CD14-positive monocyte (primary cell): ENCODE measurements around the gene PEA15. TPM values are rescaled to one million over a fixed set of nuclear protein-coding genes. Genes with fewer than 3 reads are reported as not detected.

Source experiments
- DNase-seq, 3 donors: peaks; one replicate each; pipeline ENCODE4 v3.0.0-alpha.2; 2011 to 2022
- H2AFZ ChIP-seq: 2 replicates; pipeline ENCODE4 v1.6.0; 2012; ENCODE audit warnings: mild to moderate bottlenecking, low read depth, low read length, inconsistent platforms; ENCODE audit not compliant: insufficient read depth, poor library complexity, severe bottlenecking
- H3K27ac ChIP-seq, 2 donors: 1 replicate in 1 of 2; 2 replicates in 1 of 2; pipeline ENCODE4 v1.5.1; 2012 to 2013; ENCODE audit warnings: low read length in 2 of 2, control low read depth in 1 of 2, inconsistent platforms in 1 of 2, low read depth in 1 of 2, mild to moderate bottlenecking in 1 of 2
- H3K27me3 ChIP-seq, 2 donors: one replicate each; pipeline versions ENCODE4 v1.6.0 to v1.6.1; 2011 to 2013; ENCODE audit warnings: low read length in 2 of 2; ENCODE audit not compliant: control insufficient read depth in 2 of 2, insufficient read depth in 2 of 2
- H3K36me3 ChIP-seq, 2 donors: replicated peaks in 1 of 2; 1 replicate in 1 of 2; 2 replicates in 1 of 2; pipeline versions ENCODE4 v1.5.1 to v1.6.1; 2012 to 2013; ENCODE audit warnings: low read length in 2 of 2, control low read depth in 1 of 2, inconsistent platforms in 1 of 2, mild to moderate bottlenecking in 1 of 2; ENCODE audit not compliant: insufficient read depth in 2 of 2, control insufficient read depth in 1 of 2
- H3K4me1 ChIP-seq, 2 donors: 1 replicate in 1 of 2; 2 replicates in 1 of 2; pipeline versions ENCODE4 v1.5.1 to v1.6.1; 2012 to 2013; ENCODE audit warnings: low read length in 2 of 2, control low read depth in 1 of 2, inconsistent platforms in 1 of 2, mild to moderate bottlenecking in 1 of 2, moderate library complexity in 1 of 2; ENCODE audit not compliant: insufficient read depth in 2 of 2, control insufficient read depth in 1 of 2
- H3K4me2 ChIP-seq: replicated peaks from 2 replicates; pipeline ENCODE3; 2012; ENCODE audit warnings: low read length, moderate library complexity, mild to moderate bottlenecking; ENCODE audit not compliant: poor library complexity, severe bottlenecking; ENCODE audit errors: extremely low read depth
- H3K4me3 ChIP-seq, 3 experiments: fragments of 200-600 bp in 1 of 3; sonication (generic) in 1 of 3; replicated peaks in 1 of 3; 1 replicate in 2 of 3; 2 replicates in 1 of 3; pipeline ENCODE4 v1.5.1; 2011 to 2013; ENCODE audit warnings: low read length in 3 of 3, mild to moderate bottlenecking in 3 of 3, control low read depth in 2 of 3, low read depth in 2 of 3, inconsistent platforms in 1 of 3, moderate library complexity in 1 of 3
- H3K79me2 ChIP-seq: 2 replicates; pipeline ENCODE4 v1.6.0; 2012; ENCODE audit warnings: mild to moderate bottlenecking, control low read depth, inconsistent platforms, low read length, moderate library complexity; ENCODE audit not compliant: insufficient read depth
- H3K9ac ChIP-seq: 2 replicates; pipeline ENCODE4 v1.6.0; 2017; ENCODE audit warnings: low read length, mild to moderate bottlenecking; ENCODE audit not compliant: insufficient read depth, poor library complexity, severe bottlenecking
- H3K9me3 ChIP-seq, 2 donors: replicated peaks in 1 of 2; 1 replicate in 1 of 2; 2 replicates in 1 of 2; pipeline versions ENCODE4 v1.5.1 to v1.6.1; 2012 to 2013; ENCODE audit warnings: low read length in 2 of 2, control low read depth in 1 of 2; ENCODE audit not compliant: control insufficient read depth in 1 of 2, insufficient read depth in 1 of 2
- H4K20me1 ChIP-seq: 2 replicates; pipeline ENCODE4 v1.6.0; 2012; ENCODE audit warnings: mild to moderate bottlenecking, low read length, control low read depth, moderate library complexity; ENCODE audit not compliant: insufficient read depth
- H3K27ac Mint-ChIP-seq, 7 donors: one replicate each; pipeline ENCODE4 v1.8.0; 2020; ENCODE audit warnings: mild to moderate bottlenecking in 7 of 7, mixed read lengths in 7 of 7, moderate library complexity in 6 of 7, inconsistent platforms in 2 of 7
- H3K27me3 Mint-ChIP-seq, 3 donors: one replicate each; pipeline ENCODE4 v1.8.0; 2021 to 2022; ENCODE audit warnings: low read depth in 3 of 3, mild to moderate bottlenecking in 3 of 3, mixed read lengths in 3 of 3, moderate library complexity in 3 of 3, inconsistent platforms in 1 of 3
- H3K36me3 Mint-ChIP-seq, 2 donors: one replicate each; pipeline ENCODE4 v1.8.0; 2020; ENCODE audit warnings: mixed read lengths in 2 of 2, inconsistent platforms in 1 of 2, mild to moderate bottlenecking in 1 of 2
- H3K4me1 Mint-ChIP-seq: one replicate; pipeline ENCODE4 v1.8.0; 2020; ENCODE audit warnings: mild to moderate bottlenecking, mixed read lengths
- H3K4me3 Mint-ChIP-seq, 2 donors: one replicate each; pipeline ENCODE4 v1.8.0; 2020; ENCODE audit warnings: mild to moderate bottlenecking in 2 of 2, mixed read lengths in 2 of 2, moderate library complexity in 1 of 2
- H3K9me3 Mint-ChIP-seq, 7 donors: one replicate each; pipeline ENCODE4 v1.8.0; 2020 to 2022; ENCODE audit warnings: mixed read lengths in 7 of 7, mild to moderate bottlenecking in 6 of 7, moderate library complexity in 6 of 7, inconsistent platforms in 2 of 7
- CTCF ChIP-seq: fragments of 200-600 bp; IDR thresholded peaks from one replicate; pipeline ENCODE4 v1.8.0; 2022; ENCODE audit warnings: antibody characterized with exemption, mild to moderate bottlenecking
- WGBS: methylation state at CpG from one replicate; pipeline ENCODE4 v1.1.5; 2013; ENCODE audit warnings: missing lambda C conversion rate; ENCODE audit not compliant: insufficient coverage; 5-methylcytosine and 5-hydroxymethylcytosine counted together
- intact Hi-C, 2 donors: fragments of 100-400 bp; cut with micrococcal nuclease; formaldehyde crosslinking; loops; one replicate each; pipeline versions ENCODE4 v1.15.0 to v1.15.1; 2023
- polyA plus RNA-seq, 3 donors: library from polyadenylated mRNA; depleted of rRNA in 1 of 3; unstranded in 2 of 3; stranded (reverse) in 1 of 3; fragments of 300-500 nt in 2 of 3; fragments of >200 nt in 1 of 3; fragmentation: Illumina TruSeq in 2 of 3; gene quantifications; 1 replicate in 2 of 3; 2 replicates in 1 of 3; pipeline ENCODE4 v1.2.3, GENCODE V29; 2012 to 2021

PEA15 gene
- polyA plus RNA-seq, 3 donors = 23.6 to 163 (median 38.1) TPM

- no peaks in the 10 kb centered on the region for H3K4me1 ChIP-seq
- H3K4me2 ChIP-seq = no peak overlapping the region
- peaks cover 0 to 2% (median 0%) of the 10 kb centered on the region in 7 donors for H3K9me3 Mint-ChIP-seq
- H3K27me3 ChIP-seq = no peaks in the 10 kb centered on the region
- no peak overlapping the region for H3K27ac ChIP-seq
- no peak for TF ChIP-seq CTCF
- WGBS = 87% methylated on average over 7 of the region's 7 CpGs
- no peaks in the 10 kb centered on the region for H3K36me3 Mint-ChIP-seq
- no peaks in the 10 kb centered on the region for H3K4me1 Mint-ChIP-seq
- H3K79me2 ChIP-seq = no peaks in the 10 kb centered on the region
- H3K9me3 ChIP-seq = no peaks in the 10 kb centered on the region
- no peak overlapping the region for H3K4me3 Mint-ChIP-seq
- DNase-seq = no peak
- H3K27me3 Mint-ChIP-seq = peaks cover 2 to 7% (median 2%) of the 10 kb centered on the region in 3 donors
- H2AFZ ChIP-seq = no peak overlapping the region
- no peak overlapping the region for H3K9ac ChIP-seq
- H3K36me3 ChIP-seq = no peaks in the 10 kb centered on the region
- H4K20me1 ChIP-seq = no peaks in the 10 kb centered on the region
- H3K4me3 ChIP-seq = no peak overlapping the region
- H3K27ac Mint-ChIP-seq = peak overlapping the region in 1 of 7 donors; percentile 11
- intact Hi-C loops = no loop called here
These were observed 18.9 kb upstream of the PEA15 start for GRCh38 chr1:160186246-160186645.

GRCh38 chr1:160186729-160187128 lies 18.5 kb upstream of the PEA15 start:
- H3K79me2 ChIP-seq = no peaks in the 10 kb centered on the region
- H3K9ac ChIP-seq = no peak overlapping the region
- intact Hi-C loops = no loop called here
- H2AFZ ChIP-seq = no peak overlapping the region
- Mint-ChIP-seq H3K27me3 (peaks cover 2 to 5% (median 2%) of the 10 kb centered on the region in 3 donors), H3K4me3 (no peak overlapping the region), H3K27ac (no peak overlapping the region), H3K9me3 (no peaks in the 10 kb centered on the region), H3K4me1 (no peaks in the 10 kb centered on the region), H3K36me3 (no peaks in the 10 kb centered on the region)
- H3K27me3 ChIP-seq = no peaks in the 10 kb centered on the region
- no peak for DNase-seq
- no peak overlapping the region for H3K4me3 ChIP-seq
- no peak for TF ChIP-seq CTCF
- H3K27ac ChIP-seq = no peak overlapping the region
- H3K9me3 ChIP-seq = no peaks in the 10 kb centered on the region
- WGBS = 93% methylated on average over 2 of the region's 2 CpGs
- H3K36me3 ChIP-seq = no peaks in the 10 kb centered on the region
- no peak overlapping the region for H3K4me2 ChIP-seq
- no peaks in the 10 kb centered on the region for H4K20me1 ChIP-seq
- H3K4me1 ChIP-seq = no peaks in the 10 kb centered on the region
